ENCODE results near the gene USP40.
A peak's percentile ranks its signal among the peaks of the same experiment; 100 is the strongest.

USP40 gene

DNA sequence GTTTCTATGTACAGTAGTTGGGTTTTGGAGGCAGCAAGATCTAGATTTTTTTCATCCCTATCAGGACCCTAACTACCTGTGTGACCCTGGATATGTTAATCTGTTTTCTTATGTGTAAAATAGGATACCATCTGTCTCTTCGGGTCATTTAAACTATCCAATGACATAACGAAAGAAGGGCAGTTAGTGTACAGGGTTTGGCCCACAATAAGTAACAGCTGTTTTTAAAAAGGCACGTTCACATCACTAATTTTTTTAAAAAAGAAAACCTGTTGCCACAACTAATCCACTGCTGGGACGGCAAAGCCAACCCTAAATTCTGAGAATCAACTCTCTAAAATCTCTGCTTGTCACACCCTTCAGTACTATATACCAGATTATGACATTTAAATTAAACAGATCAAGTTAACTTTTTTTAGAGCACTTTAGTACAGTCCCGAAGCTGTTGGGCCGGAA lies 869 bp downstream of the USP40 start:
- TF ChIP-seq ZNF335 (tag by site-specific recombination; conservative IDR thresholded peaks at IDR 0.05) = 0 out of 2 replicates have a peak, but pooled peaks have one; percentile 40
- no peak for TF ChIP-seq ZNF354C (tag by site-specific recombination; IDR thresholded peaks at IDR 0.05; ENCODE audit: borderline replicate concordance, low read depth)
- TF ChIP-seq, protein P1, sequence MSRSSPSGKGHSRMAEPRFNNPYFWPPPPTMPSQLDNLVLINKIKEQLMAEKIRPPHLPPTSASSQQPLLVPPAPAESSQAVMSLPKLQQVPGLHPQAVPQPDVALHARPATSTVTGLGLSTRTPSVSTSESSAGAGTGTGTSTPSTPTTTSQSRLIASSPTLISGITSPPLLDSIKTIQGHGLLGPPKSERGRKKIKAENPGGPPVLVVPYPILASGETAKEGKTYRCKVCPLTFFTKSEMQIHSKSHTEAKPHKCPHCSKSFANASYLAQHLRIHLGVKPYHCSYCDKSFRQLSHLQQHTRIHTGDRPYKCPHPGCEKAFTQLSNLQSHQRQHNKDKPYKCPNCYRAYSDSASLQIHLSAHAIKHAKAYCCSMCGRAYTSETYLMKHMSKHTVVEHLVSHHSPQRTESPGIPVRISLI (tag by site-specific recombination; IDR thresholded peaks at IDR 0.05) = peak; percentile 47; the same call in 1 of the 2 replicates
- TF ChIP-seq SCRT2 (tag by site-specific recombination; IDR thresholded peaks at IDR 0.05) = peak; percentile 72; the same call in 1 of the 2 replicates
- 0 out of 2 replicates have a peak, but pooled peaks have one; percentile 1 for TF ChIP-seq ZBTB11 (tag by site-specific recombination; conservative IDR thresholded peaks at IDR 0.05; ENCODE audit: low read depth)
- TF ChIP-seq PRDM10 (tag by site-specific recombination; IDR thresholded peaks at IDR 0.05) = peak; percentile 82
- TF ChIP-seq ZNF701 (tag by site-specific recombination; IDR thresholded peaks at IDR 0.05) = no peak
- Histone ChIP-seq H3K36me3 (ENCODE audit: control insufficient read depth in 2 of 2, insufficient read depth in 1 of 2, low read length in 2 of 2) (peaks cover 0 to 9% of the 10 kb centered on the region in 2 experiments; a peak in 2 of 3 replicates), H3K27ac (ENCODE audit: extremely low read depth, low read depth, low read length) (peak overlapping the region; percentile 53; the same call in 1 of the 2 replicates), H3K4me3 (ENCODE audit: low read depth, low read length) (peak overlapping the region; percentile 90), H3K4me1 (ENCODE audit: control insufficient read depth, insufficient read depth, low read length) (0 out of 2 replicates have a peak, but pooled peaks cover 3% of the 10 kb centered on the region), H3K9me3 (ENCODE audit: control insufficient read depth, insufficient read depth, low read depth, low read length) (no peaks in the 10 kb centered on the region)
- ChIA-PET CTCF (no interaction called here), POLR2A (interaction anchor here (0.5 to 1.6 kb wide), 10 partner anchors 9 to 1552 kb away, joined by 3 to 4 read pairs (median 3); partner anchors contain the start of gene HJURP)

DNA sequence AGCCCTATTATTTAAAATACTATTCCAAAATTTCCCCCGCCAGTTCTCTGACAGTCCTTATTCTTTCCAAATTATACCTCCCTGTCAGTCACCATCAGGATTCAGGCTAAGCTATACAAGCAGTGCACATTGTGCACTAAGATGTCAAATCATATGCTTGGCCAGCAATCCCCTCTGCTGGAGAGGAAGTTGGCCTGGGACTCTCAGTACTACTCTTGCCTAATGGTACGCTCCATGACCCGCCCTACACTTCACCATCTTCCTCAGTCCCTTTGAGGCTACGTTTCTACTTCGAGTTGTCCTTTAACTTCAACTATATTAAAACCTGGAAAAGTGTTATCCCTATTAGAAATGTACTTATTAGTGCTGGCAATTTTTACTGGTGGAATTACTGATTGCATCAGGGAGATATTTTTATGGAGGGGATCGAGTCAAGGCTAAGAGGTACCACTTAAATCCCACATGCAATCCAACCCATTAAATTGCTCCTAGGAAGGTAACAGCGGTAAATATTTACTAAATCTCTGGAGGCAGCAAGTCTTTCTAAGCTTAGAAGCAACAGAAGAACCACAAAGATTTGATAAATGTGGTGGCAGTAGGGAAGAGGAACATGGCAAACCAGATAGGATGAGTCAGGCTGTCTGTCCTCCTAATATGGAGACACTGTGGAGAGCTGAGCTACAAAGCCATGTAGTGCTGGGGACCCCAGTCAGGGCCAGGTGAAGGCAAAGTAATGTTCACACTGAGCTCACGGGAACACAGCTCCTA lies 2.7 kb downstream of the USP40 start:
- Histone ChIP-seq H3K4me1 (ENCODE audit: control insufficient read depth, insufficient read depth, low read length) (0 out of 2 replicates have a peak, but pooled peaks cover 3% of the 10 kb centered on the region), H3K9me3 (ENCODE audit: control insufficient read depth, insufficient read depth, low read depth, low read length) (no peaks in the 10 kb centered on the region), H3K27ac (ENCODE audit: extremely low read depth, low read depth, low read length) (no peak overlapping the region), H3K4me3 (ENCODE audit: low read depth, low read length) (no peak overlapping the region), H3K36me3 (ENCODE audit: control insufficient read depth in 2 of 2, insufficient read depth in 1 of 2, low read length in 2 of 2) (peaks cover 0 to 18% of the 10 kb centered on the region in 2 experiments; a peak in 1 of 3 replicates)
- ChIA-PET POLR2A (interaction anchor here (0.5 kb wide), 1 partner anchor 9 kb away, joined by 8 read pairs; no protein-coding TSS in a partner anchor), CTCF (interaction anchor here (0.6 kb wide), 1 partner anchor 60 kb away, joined by 3 read pairs; no protein-coding TSS in a partner anchor)
- TF ChIP-seq ZNF585B (tag by site-specific recombination; IDR thresholded peaks at IDR 0.05) (no peak), SP7 (tag by site-specific recombination; IDR thresholded peaks at IDR 0.05) (no peak), GLIS1 (tag by site-specific recombination; IDR thresholded peaks at IDR 0.05) (no peak), ZBTB20 (tag by site-specific recombination; IDR thresholded peaks at IDR 0.05) (no peak), ZNF510 (tag by site-specific recombination; IDR thresholded peaks at IDR 0.05; ENCODE audit: insufficient replicate concordance) (no peak), ZNF561 (tag by site-specific recombination; IDR thresholded peaks at IDR 0.05; ENCODE audit: borderline replicate concordance) (no peak), PRDM10 (tag by site-specific recombination; IDR thresholded peaks at IDR 0.05) (peak; percentile 40)
- TF ChIP-seq, protein P2, sequence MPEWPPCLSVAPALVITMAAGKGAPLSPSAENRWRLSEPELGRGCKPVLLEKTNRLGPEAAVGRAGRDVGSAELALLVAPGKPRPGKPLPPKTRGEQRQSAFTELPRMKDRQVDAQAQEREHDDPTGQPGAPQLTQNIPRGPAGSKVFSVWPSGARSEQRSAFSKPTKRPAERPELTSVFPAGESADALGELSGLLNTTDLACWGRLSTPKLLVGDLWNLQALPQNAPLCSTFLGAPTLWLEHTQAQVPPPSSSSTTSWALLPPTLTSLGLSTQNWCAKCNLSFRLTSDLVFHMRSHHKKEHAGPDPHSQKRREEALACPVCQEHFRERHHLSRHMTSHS (tag by site-specific recombination; IDR thresholded peaks at IDR 0.05) = no peak

Data from HEK293 (cell line).